Measurements from ENCODE around the gene TTYH3.

DNA sequence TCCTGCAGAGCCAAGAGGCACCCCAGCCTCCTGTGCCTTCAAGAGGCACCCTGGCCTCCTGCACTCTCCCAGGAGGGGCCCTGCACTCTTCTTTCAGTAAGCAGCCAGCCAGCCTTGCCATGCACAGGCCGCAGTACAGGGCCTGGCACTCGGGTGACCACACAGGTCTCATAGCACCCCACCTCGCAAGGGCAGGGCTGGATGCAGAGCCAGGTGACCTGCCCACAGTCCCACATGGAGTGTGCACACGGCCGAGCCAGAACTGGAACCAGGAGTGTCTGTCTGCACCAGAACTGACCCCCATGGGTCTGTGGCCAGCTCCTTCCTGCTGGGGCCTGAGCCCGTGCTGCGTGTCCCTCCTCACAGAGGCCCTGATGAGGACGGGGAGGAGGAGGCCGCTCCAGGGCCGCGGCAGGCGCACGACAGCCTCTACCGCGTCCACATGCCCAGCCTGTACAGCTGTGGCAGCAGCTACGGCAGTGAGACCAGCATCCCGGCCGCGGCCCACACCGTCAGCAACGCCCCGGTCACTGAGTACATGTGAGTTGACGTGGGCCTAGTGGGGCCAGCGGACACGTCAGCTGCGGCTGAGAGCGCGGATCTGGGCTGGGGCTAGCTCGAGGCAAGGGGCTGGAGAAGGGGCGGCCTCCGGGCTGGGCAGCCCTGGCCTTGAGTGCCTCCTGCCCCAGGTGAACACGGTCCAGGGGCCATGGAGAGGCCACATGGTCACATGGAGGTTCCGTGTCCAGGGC lies 26.3 kb downstream of the TTYH3 start:
- no peak for TF ChIP-seq EZH2 (IDR thresholded peaks at IDR 0.05)
- TF ChIP-seq POLR2AphosphoS5 (IDR thresholded peaks at IDR 0.05; ENCODE audit: borderline replicate concordance, low read depth, low read length), result 0 out of 2 replicates have a peak, but pooled peaks have one; percentile 18
- TF ChIP-seq FOXP2 (optimal IDR thresholded peaks at IDR 0.05; ENCODE audit: control extremely low read depth, extremely low read length, insufficient read depth), result no peak

All from SK-N-MC (cell line).